GM12878 (cell line): ENCODE results near the gene MAST4. TPM values are rescaled to one million over a fixed set of nuclear protein-coding genes. Genes with fewer than 3 reads are reported as not detected.

Source experiments
- ATAC-seq: fragments of 200-7000 bp; cut with Tn5 transposase; 3 replicates; pipeline ENCODE4 v1.9.1; 2020; ENCODE audit warnings: mild to moderate bottlenecking, moderate library complexity
- BruUV-seq: library from RNA; stranded (reverse); fragments of 400-500 nt; replicated peaks from 2 replicates; lab custom pipeline; 2021; lab: Mats Ljungman, UMichigan
- CTCF ChIA-PET: fragments of 300-600 bp; sonication (Branson Sonifier 250); formaldehyde crosslinking; extraction: SDS; loops from one replicate; lab custom pipeline; 2021; ENCODE audit warnings: inconsistent platforms; lab: Yijun Ruan, JAX
- POLR2A ChIA-PET: fragments of 350-600 bp; formaldehyde crosslinking; extraction: SDS; loops from one replicate; lab custom pipeline; 2021; ENCODE audit warnings: inconsistent platforms; lab: Charles Lee
- RAD21 ChIA-PET: fragments of 300-600 bp; sonication (Branson Sonifier 250); formaldehyde crosslinking; loops from one replicate; lab custom pipeline; 2023; ENCODE audit warnings: antibody characterized with exemption; ENCODE audit not compliant: unreplicated experiment; lab: Charles Lee
- SMC1A ChIA-PET: fragments of 300-600 bp; sonication (Branson Sonifier 250); formaldehyde crosslinking; loops from one replicate; lab custom pipeline; 2023; ENCODE audit not compliant: unreplicated experiment, uncharacterized antibody; lab: Charles Lee
- DNase-seq: peaks from one replicate; pipeline ENCODE4 v3.0.0-alpha.2; 2011; ENCODE audit warnings: low read depth, low spot score
- FAIRE-seq: peaks from 3 replicates; lab custom pipeline; 2011; peaks lifted over from hg19 to GRCh38; lab: Jason Lieb, UNC
- H2AFZ ChIP-seq: 2 replicates; pipeline ENCODE4 v1.6.0; 2011; ENCODE audit warnings: low read depth, low read length, control low read depth; ENCODE audit not compliant: control insufficient read depth
- H3K27ac ChIP-seq: 2 replicates; pipeline ENCODE4 v1.5.1; 2011; ENCODE audit warnings: control low read depth; ENCODE audit not compliant: control insufficient read depth, insufficient read depth
- H3K27me3 ChIP-seq, 2 experiments: replicated peaks in 1 of 2; 2 replicates each; pipeline versions ENCODE4 v1.6.0 to v1.6.1; 2011; ENCODE audit warnings: low read length in 1 of 2; ENCODE audit not compliant: control insufficient read depth in 2 of 2, insufficient read depth in 2 of 2
- H3K36me3 ChIP-seq, 2 experiments: 2 replicates each; pipeline ENCODE4 v1.5.1; 2011; ENCODE audit warnings: low read length in 1 of 2; ENCODE audit not compliant: control insufficient read depth in 2 of 2, insufficient read depth in 2 of 2
- H3K4me1 ChIP-seq: 2 replicates; pipeline ENCODE4 v1.6.1; 2011; ENCODE audit warnings: mild to moderate bottlenecking, low read length, moderate library complexity, mixed read lengths; ENCODE audit not compliant: control insufficient read depth, insufficient read depth
- H3K4me2 ChIP-seq: 2 replicates; pipeline ENCODE4 v1.6.0; 2011; ENCODE audit warnings: control low read depth; ENCODE audit not compliant: control insufficient read depth, insufficient read depth
- H3K4me3 ChIP-seq: fragments of 200-600 bp; sonication (generic); 2 replicates; pipeline ENCODE4 v1.5.1; 2016
- H3K79me2 ChIP-seq: 2 replicates; pipeline ENCODE4 v1.6.0; 2011; ENCODE audit warnings: low read length; ENCODE audit not compliant: control insufficient read depth, insufficient read depth
- H3K9ac ChIP-seq: 2 replicates; pipeline ENCODE4 v1.8.0; 2011; ENCODE audit warnings: low read length, control low read depth, mixed read lengths; ENCODE audit not compliant: control insufficient read depth, insufficient read depth
- H3K9me3 ChIP-seq: replicated peaks from 3 replicates; pipeline ENCODE4 v1.5.1; 2011; ENCODE audit warnings: mild to moderate bottlenecking, low read length; ENCODE audit not compliant: control insufficient read depth, insufficient read depth
- H4K20me1 ChIP-seq: 2 replicates; pipeline ENCODE4 v1.6.0; 2011; ENCODE audit not compliant: control insufficient read depth, insufficient read depth
- CREB1 ChIP-seq: IDR thresholded peaks from 2 replicates; pipeline ENCODE4 v1.6.1; 2012; ENCODE audit warnings: low read depth, mild to moderate bottlenecking, inconsistent platforms
- CREM ChIP-seq: IDR thresholded peaks from 2 replicates; pipeline ENCODE4 v1.6.1; 2014; ENCODE audit warnings: antibody characterized with exemption, low read depth
- ESRRA ChIP-seq: IDR thresholded peaks from 2 replicates; pipeline ENCODE4 v1.6.1; 2012; ENCODE audit warnings: mild to moderate bottlenecking, low read length, improper control_type of control experiment
- GABPA ChIP-seq: IDR thresholded peaks from 2 replicates; pipeline ENCODE4 v1.6.1; 2014; ENCODE audit warnings: antibody characterized with exemption, low read depth, mild to moderate bottlenecking, inconsistent platforms
- GATAD2B ChIP-seq: fragments of 450-650 bp; conservative IDR thresholded peaks from 2 replicates; pipeline ENCODE4 v1.6.1; 2017; ENCODE audit warnings: low read depth, mild to moderate bottlenecking, moderate library complexity
- HDAC6 ChIP-seq: fragments of 200-600 bp; sonication (generic); IDR thresholded peaks from one replicate; pipeline ENCODE4 v1.8.0; 2017; ENCODE audit warnings: antibody characterized with exemption; ENCODE audit not compliant: unreplicated experiment
- IKZF2 ChIP-seq, 2 experiments: fragments of 450-650 bp; IDR thresholded peaks; 2 replicates each; pipeline ENCODE4 v1.6.1; 2017; ENCODE audit warnings: mild to moderate bottlenecking in 2 of 2, moderate library complexity in 2 of 2
- MEF2A ChIP-seq: IDR thresholded peaks from 2 replicates; pipeline ENCODE4 v1.6.1; 2011; ENCODE audit warnings: low read depth, mild to moderate bottlenecking, low read length, moderate library complexity; ENCODE audit not compliant: insufficient read depth
- MEF2B ChIP-seq: fragments of 450-650 bp; IDR thresholded peaks from 2 replicates; pipeline ENCODE4 v1.6.1; 2018; ENCODE audit warnings: mild to moderate bottlenecking, moderate library complexity; ENCODE audit not compliant: partially characterized antibody, poor library complexity, severe bottlenecking
- MTA3 ChIP-seq: IDR thresholded peaks from 2 replicates; pipeline ENCODE4 v1.6.1; 2012; ENCODE audit warnings: low read length, inconsistent platforms, borderline replicate concordance
- MXI1 ChIP-seq: fragments of 150-350 bp; IDR thresholded peaks from 2 replicates; pipeline ENCODE4 v1.6.1; 2011; ENCODE audit warnings: low read depth, mild to moderate bottlenecking, inconsistent platforms, low read length, improper control_type of control experiment
- MYC ChIP-seq: IDR thresholded peaks from 2 replicates; pipeline ENCODE4 v1.6.1; 2011; ENCODE audit warnings: mild to moderate bottlenecking, low read length, moderate library complexity, inconsistent platforms; ENCODE audit not compliant: insufficient read depth, insufficient replicate concordance, insufficient read length, severe bottlenecking
- SMARCA5 ChIP-seq: fragments of 450-650 bp; IDR thresholded peaks from 2 replicates; pipeline ENCODE4 v1.6.1; 2017; ENCODE audit warnings: mild to moderate bottlenecking
- STAT1 ChIP-seq: fragments of 450-650 bp; conservative IDR thresholded peaks from 2 replicates; pipeline ENCODE4 v1.6.1; 2014; ENCODE audit warnings: antibody characterized with exemption, mild to moderate bottlenecking
- YBX1 ChIP-seq: fragments of 450-650 bp; IDR thresholded peaks from 2 replicates; pipeline ENCODE4 v1.6.1; 2016; ENCODE audit warnings: antibody characterized with exemption
- ZNF384 ChIP-seq: IDR thresholded peaks from 2 replicates; pipeline ENCODE4 v1.6.1; 2012; ENCODE audit warnings: low read depth, mild to moderate bottlenecking, low read length, improper control_type of control experiment, borderline replicate concordance
- WGBS: methylation state at CpG from one replicate; pipeline ENCODE4 v1.1.6; 2016; ENCODE audit warnings: low lambda C conversion rate; ENCODE audit not compliant: insufficient replicate concordance, insufficient coverage; ENCODE audit errors: missing lambda C conversion rate; 5-methylcytosine and 5-hydroxymethylcytosine counted together
- in situ Hi-C: fragments of 300-500 bp; cut with MboI; formaldehyde crosslinking; loops from 9 replicates; pipeline ENCODE4 v1.14.3; 2018; ENCODE audit warnings: mixed read lengths
- intact Hi-C: fragments of 100-400 bp; cut with micrococcal nuclease; formaldehyde crosslinking; loops from one replicate; pipeline ENCODE4 v1.14.2; 2022; ENCODE audit not compliant: unreplicated experiment
- polyA plus RNA-seq, 11 experiments: library from polyadenylated mRNA; depleted of rRNA in 4 of 11; unstranded in 6 of 11; stranded (reverse) in 5 of 11; fragments of >200 nt; fragmentation: Nextera tagmentation in 4 of 11; fragmentation: Illumina TruSeq in 1 of 11; extraction: Ambion mirVana in 4 of 11; extraction: Trizol in 1 of 11; gene quantifications; 1 replicate in 1 of 11; 2 replicates in 10 of 11; pipeline versions ENCODE4 v1.2.1 to v1.2.3, GENCODE V29; 2011 to 2016; ENCODE audit warnings: inconsistent platforms in 2 of 11, missing spikeins in 2 of 11, low read depth in 1 of 11
- total RNA-seq, 4 experiments: library from RNA; depleted of rRNA in 3 of 4; stranded (reverse); fragments of >200 nt in 3 of 4; fragmentation: Illumina TruSeq in 1 of 4; extraction: Trizol in 1 of 4; gene quantifications; 2 replicates each; pipeline versions ENCODE4 v1.2.1 to v1.2.3, GENCODE V29; 2013 to 2021
- TF ChIP-seq, protein P1 (sequence below): IDR thresholded peaks from 2 replicates; pipeline ENCODE4 v1.6.1; 2011; ENCODE audit warnings: mild to moderate bottlenecking, low read depth, low read length, moderate library complexity; ENCODE audit not compliant: insufficient replicate concordance

The MAST4 gene
- total and polyA plus RNA-seq, 10 of the 15 experiments (the other 5 are each of a cell fraction or from before 2014, with no cell fraction given): 0.02 to 1.6 (median 0.29) TPM; not detected in 1

DNA sequence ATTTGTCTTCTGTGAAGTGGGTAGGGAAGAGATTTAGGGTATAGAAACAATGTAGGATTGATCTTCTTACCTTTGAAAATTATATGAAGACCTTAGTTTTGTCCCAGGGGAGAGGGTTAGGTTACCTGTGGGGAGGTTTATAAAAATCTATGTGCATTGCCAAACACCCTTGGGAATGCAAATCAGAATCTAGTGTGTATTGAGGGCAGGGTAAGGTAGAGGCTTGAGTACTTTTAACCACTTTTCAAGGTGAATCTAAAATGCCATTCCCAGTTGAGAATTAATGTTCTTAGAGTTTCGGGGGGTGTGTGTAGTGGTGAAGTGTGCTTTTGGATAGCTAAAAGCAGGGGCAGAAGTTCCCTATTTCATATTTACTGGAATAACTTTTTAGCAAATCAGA is 312.0 kb downstream of the MAST4 start:
- ChIA-PET RAD21 (no interaction called here), POLR2A (no interaction called here), SMC1A (no interaction called here), CTCF (no interaction called here)
- Histone ChIP-seq H3K9me3 (no peaks in the 10 kb centered on the region), H3K4me3 (no peak overlapping the region), H3K36me3 (no peaks in the 10 kb centered on the region), H3K4me1 (no peaks in the 10 kb centered on the region), H3K9ac (no peak overlapping the region), H3K79me2 (no peaks in the 10 kb centered on the region), H4K20me1 (no peaks in the 10 kb centered on the region), H3K27ac (no peak overlapping the region), H3K4me2 (no peak overlapping the region), H2AFZ (no peak overlapping the region), H3K27me3 (no peaks in the 10 kb centered on the region)
- DNase-seq (no peak), FAIRE-seq (no peak), ATAC-seq (no peak)
- TF ChIP-seq CREB1: no peak
- TF ChIP-seq GABPA: no peak
- TF ChIP-seq, protein P1, sequence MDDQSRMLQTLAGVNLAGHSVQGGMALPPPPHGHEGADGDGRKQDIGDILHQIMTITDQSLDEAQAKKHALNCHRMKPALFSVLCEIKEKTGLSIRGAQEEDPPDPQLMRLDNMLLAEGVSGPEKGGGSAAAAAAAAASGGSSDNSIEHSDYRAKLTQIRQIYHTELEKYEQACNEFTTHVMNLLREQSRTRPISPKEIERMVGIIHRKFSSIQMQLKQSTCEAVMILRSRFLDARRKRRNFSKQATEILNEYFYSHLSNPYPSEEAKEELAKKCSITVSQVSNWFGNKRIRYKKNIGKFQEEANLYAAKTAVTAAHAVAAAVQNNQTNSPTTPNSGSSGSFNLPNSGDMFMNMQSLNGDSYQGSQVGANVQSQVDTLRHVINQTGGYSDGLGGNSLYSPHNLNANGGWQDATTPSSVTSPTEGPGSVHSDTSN: no peak
- TF ChIP-seq MXI1: no peak
- TF ChIP-seq CREM: no peak
- no peak for TF ChIP-seq MYC
- no peak for TF ChIP-seq ESRRA
- TF ChIP-seq ZNF384: no peak
- TF ChIP-seq IKZF2 (IDR thresholded peaks at IDR 0.05): no peak
- TF ChIP-seq YBX1: no peak
- TF ChIP-seq MEF2B: no peak
- TF ChIP-seq STAT1: no peak
- no peak for TF ChIP-seq SMARCA5
- no peak for TF ChIP-seq HDAC6
- TF ChIP-seq MEF2A: no peak
- no peak for TF ChIP-seq MTA3
- TF ChIP-seq GATAD2B: no peak
- intact Hi-C loops: no loop called here
- 0% methylated on average over 1 of the region's 1 CpG for WGBS
- BruUV-seq: no TSS peak
- in situ Hi-C loops: no loop called here
